ENCODE measurements around the gene ABCA8. TPM values are rescaled to one million over a fixed set of nuclear protein-coding genes. Genes with fewer than 3 reads are reported as not detected.

The ABCA8 gene
- total RNA-seq, 1 donor from 2014 or later: 1.5 TPM

DNA sequence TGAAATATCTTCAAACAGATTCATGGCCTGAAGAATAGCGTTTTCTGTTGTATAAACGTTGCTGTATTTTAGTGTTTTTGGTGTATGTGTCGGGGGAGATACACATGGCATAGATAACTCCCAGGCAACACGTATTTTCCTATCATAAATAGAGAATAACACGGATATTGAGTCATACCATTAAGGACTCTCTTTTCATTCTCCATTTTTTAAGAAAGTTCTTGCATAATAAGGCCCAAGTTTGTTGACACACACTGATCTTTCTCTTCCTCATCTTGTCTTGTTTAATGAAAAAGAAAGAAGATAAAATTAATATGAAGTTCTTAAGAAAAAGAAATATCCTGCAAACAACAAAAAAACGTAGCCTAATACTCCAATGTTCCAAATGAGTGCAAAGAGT lies 13.4 kb downstream of the ABCA8 start:
- Mint-ChIP-seq H3K9me3 (ENCODE audit: low read depth) (no peaks in the 10 kb centered on the region), H3K36me3 (ENCODE audit: low read depth) (no peaks in the 10 kb centered on the region), H3K27me3 (ENCODE audit: low read depth) (no peaks in the 10 kb centered on the region), H3K4me1 (ENCODE audit: low read depth) (no peaks in the 10 kb centered on the region), H3K27ac (ENCODE audit: unreplicated experiment) (no peak overlapping the region), H3K4me3 (ENCODE audit: unreplicated experiment) (no peak overlapping the region)
- no peak for DNase-seq (ENCODE audit: low spot score)
- TF ChIP-seq CTCF (IDR thresholded peaks at IDR 0.05): no peak

DNA sequence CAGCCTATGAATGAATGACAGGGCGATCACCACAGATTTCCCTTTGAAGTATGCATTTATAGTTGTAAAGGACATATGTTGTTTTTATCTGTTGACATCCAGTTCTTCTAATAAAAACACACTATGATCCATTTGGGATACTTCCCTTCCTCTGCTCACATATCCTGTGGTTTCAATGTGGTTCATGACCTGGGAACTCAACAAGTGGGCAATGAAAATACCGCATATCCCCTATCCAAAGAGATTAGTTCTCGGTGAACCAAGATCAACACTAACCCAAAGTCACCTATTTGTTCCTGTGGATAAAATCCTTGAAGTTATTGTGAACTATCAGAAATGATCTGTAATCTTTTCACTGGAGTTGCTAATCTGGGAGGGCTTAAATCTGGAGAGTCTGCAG lies 16.0 kb downstream of the ABCA8 start:
- no peak overlapping the region for H3K27ac Mint-ChIP-seq (ENCODE audit: unreplicated experiment)
- DNase-seq (ENCODE audit: low spot score): no peak

GRCh38 chr17:68937890-68938514 lies 17.2 kb downstream of the ABCA8 start:
- Mint-ChIP-seq H3K27ac (ENCODE audit: unreplicated experiment) (no peak overlapping the region), H3K36me3 (ENCODE audit: low read depth) (no peaks in the 10 kb centered on the region), H3K27me3 (ENCODE audit: low read depth) (no peaks in the 10 kb centered on the region), H3K4me1 (ENCODE audit: low read depth) (no peaks in the 10 kb centered on the region), H3K9me3 (ENCODE audit: low read depth) (peaks cover 4% of the 10 kb centered on the region), H3K4me3 (ENCODE audit: unreplicated experiment) (no peak overlapping the region)
- TF ChIP-seq CTCF (IDR thresholded peaks at IDR 0.05): no peak
- no peak for DNase-seq (ENCODE audit: low spot score)

More for the DNA sequence above, 16.0 kb downstream of the ABCA8 start:
- TF ChIP-seq CTCF (IDR thresholded peaks at IDR 0.05): no peak
- Mint-ChIP-seq H3K4me1 (ENCODE audit: low read depth) (no peaks in the 10 kb centered on the region), H3K36me3 (ENCODE audit: low read depth) (no peaks in the 10 kb centered on the region), H3K27me3 (ENCODE audit: low read depth) (no peaks in the 10 kb centered on the region), H3K4me3 (ENCODE audit: unreplicated experiment) (no peak overlapping the region), H3K9me3 (ENCODE audit: low read depth) (peaks cover 4% of the 10 kb centered on the region)

DNA sequence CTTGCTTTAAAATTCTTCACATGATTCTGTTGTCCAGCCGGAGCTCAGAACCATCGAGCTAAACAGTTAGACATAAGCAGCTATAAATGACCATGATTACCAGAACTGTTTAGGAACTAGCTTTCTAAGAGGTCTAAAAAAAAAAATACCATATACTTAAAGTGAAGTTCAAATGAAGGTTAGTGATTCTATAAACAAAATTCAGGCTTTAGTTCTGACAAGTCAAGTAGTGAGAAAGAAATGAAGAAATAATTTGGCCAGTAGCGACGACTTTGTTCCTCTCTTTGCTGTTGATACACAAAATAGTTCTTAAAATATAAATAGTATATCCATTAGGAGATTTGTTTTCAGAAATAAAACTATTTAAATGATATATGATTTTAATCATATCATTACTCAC lies 27.7 kb downstream of the ABCA8 start:
- Mint-ChIP-seq H3K27me3 (ENCODE audit: low read depth) (no peaks in the 10 kb centered on the region), H3K4me1 (ENCODE audit: low read depth) (no peaks in the 10 kb centered on the region), H3K9me3 (ENCODE audit: low read depth) (no peaks in the 10 kb centered on the region), H3K27ac (ENCODE audit: unreplicated experiment) (no peak overlapping the region), H3K36me3 (ENCODE audit: low read depth) (no peaks in the 10 kb centered on the region), H3K4me3 (ENCODE audit: unreplicated experiment) (no peak overlapping the region)
- DNase-seq (ENCODE audit: low spot score): no peak
- TF ChIP-seq CTCF (IDR thresholded peaks at IDR 0.05): no peak

- no peaks in the 10 kb centered on the region for H3K36me3 Mint-ChIP-seq (ENCODE audit: low read depth)
- no peaks in the 10 kb centered on the region for H3K4me1 Mint-ChIP-seq (ENCODE audit: low read depth)
- DNase-seq (ENCODE audit: low spot score): no peak
- peaks cover under 1% of the 10 kb centered on the region for H3K9me3 Mint-ChIP-seq (ENCODE audit: low read depth)
- no peak overlapping the region for H3K27ac Mint-ChIP-seq (ENCODE audit: unreplicated experiment)
- no peaks in the 10 kb centered on the region for H3K27me3 Mint-ChIP-seq (ENCODE audit: low read depth)
- H3K4me3 Mint-ChIP-seq (ENCODE audit: unreplicated experiment): no peak overlapping the region
- TF ChIP-seq CTCF (IDR thresholded peaks at IDR 0.05): no peak
These were observed 30.1 kb downstream of the ABCA8 start for GRCh38 chr17:68924793-68925720.
